ENCODE data around the gene CRYBG1. TPM values are rescaled to one million over a fixed set of nuclear protein-coding genes. Genes with fewer than 3 reads are reported as not detected.

CRYBG1 gene
- total RNA-seq, 1 experiment from 2014 or later, result 10.7 TPM

DNA sequence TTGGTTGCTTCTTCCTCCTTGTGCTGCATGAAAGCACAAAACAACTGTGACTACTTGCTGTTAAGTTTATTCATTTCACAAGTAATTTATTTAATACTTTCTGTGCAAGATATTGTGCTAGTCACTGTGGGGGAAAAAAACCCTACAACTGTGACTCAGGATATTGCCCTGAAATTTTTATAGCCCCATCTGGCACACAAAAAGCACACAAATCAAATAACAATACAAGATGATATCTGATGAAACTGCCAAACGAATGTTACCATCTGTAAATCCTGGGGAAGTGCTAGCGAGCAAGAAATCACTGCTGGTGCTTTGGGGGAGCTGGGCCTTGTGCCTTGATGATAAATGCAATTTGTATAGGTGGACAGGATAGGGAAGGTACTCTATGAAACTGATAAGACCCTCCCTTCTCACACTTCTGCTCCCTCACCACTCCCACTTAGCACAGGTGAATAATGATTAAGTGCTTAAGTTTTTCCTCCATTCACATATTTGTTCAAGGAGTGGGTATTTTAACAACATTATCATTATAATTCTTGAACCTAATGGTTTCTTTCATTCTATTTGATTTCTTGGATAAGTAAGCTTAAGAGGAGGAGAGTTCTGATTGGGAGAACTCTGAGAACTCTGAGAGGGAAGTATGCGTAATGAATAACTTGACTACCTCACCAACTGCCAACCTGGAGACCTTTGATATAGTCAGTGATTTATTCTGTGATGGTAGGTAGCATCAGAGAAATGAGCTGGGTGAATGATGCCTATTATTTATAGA is 153.5 kb downstream of the CRYBG1 start:
- no peaks in the 10 kb centered on the region for H3K9me2 ChIP-seq (ENCODE audit: insufficient read depth)
- no peaks in the 10 kb centered on the region for H3K27me3 ChIP-seq (ENCODE audit: insufficient read depth, low read length)
- H3K9ac ChIP-seq (ENCODE audit: low read length), result no peak overlapping the region
- H2AFZ ChIP-seq (ENCODE audit: low read depth, low read length, poor library complexity, severe bottlenecking), result no peak overlapping the region
- RAD21 ChIA-PET (ENCODE audit: low non-redundant PET in 1 of 2, low total read pairs in 2 of 2, uncharacterized antibody in 2 of 2, unreplicated experiment in 2 of 2), result no interaction called here
- no peak overlapping the region for H3K4me3 ChIP-seq (replicated peaks in 1 of 2; ENCODE audit: low read depth in 1 of 2, low read length in 2 of 2)
- ATAC-seq (no peak), DNase-seq (ENCODE audit: low read depth, low spot score) (no peak)
- no peaks in the 10 kb centered on the region for H3K36me3 ChIP-seq (ENCODE audit: control insufficient read depth in 1 of 2, insufficient read depth in 2 of 2, low read length in 2 of 2)
- TF ChIP-seq ZNF274 (IDR thresholded peaks at IDR 0.05; ENCODE audit: low read depth, low read length) (no peak), POLR2A (IDR thresholded peaks at IDR 0.05; ENCODE audit: borderline replicate concordance, extremely low read depth, insufficient read depth, insufficient read length) (no peak), TCF7L2 (IDR thresholded peaks at IDR 0.05; ENCODE audit: borderline replicate concordance, extremely low read depth, insufficient read depth, insufficient read length) (no peak), ZFX (IDR thresholded peaks at IDR 0.05) (no peak), CEBPB (IDR thresholded peaks at IDR 0.05; ENCODE audit: low read depth) (no peak), EZH2phosphoT487 (IDR thresholded peaks at IDR 0.05; ENCODE audit: borderline replicate concordance) (no peak), EGR1 (IDR thresholded peaks at IDR 0.05; ENCODE audit: low read depth) (no peak)
- TF ChIP-seq, protein P1, sequence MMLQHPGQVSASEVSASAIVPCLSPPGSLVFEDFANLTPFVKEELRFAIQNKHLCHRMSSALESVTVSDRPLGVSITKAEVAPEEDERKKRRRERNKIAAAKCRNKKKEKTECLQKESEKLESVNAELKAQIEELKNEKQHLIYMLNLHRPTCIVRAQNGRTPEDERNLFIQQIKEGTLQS (IDR thresholded peaks at IDR 0.05), result no peak
- TF ChIP-seq, protein P2, sequence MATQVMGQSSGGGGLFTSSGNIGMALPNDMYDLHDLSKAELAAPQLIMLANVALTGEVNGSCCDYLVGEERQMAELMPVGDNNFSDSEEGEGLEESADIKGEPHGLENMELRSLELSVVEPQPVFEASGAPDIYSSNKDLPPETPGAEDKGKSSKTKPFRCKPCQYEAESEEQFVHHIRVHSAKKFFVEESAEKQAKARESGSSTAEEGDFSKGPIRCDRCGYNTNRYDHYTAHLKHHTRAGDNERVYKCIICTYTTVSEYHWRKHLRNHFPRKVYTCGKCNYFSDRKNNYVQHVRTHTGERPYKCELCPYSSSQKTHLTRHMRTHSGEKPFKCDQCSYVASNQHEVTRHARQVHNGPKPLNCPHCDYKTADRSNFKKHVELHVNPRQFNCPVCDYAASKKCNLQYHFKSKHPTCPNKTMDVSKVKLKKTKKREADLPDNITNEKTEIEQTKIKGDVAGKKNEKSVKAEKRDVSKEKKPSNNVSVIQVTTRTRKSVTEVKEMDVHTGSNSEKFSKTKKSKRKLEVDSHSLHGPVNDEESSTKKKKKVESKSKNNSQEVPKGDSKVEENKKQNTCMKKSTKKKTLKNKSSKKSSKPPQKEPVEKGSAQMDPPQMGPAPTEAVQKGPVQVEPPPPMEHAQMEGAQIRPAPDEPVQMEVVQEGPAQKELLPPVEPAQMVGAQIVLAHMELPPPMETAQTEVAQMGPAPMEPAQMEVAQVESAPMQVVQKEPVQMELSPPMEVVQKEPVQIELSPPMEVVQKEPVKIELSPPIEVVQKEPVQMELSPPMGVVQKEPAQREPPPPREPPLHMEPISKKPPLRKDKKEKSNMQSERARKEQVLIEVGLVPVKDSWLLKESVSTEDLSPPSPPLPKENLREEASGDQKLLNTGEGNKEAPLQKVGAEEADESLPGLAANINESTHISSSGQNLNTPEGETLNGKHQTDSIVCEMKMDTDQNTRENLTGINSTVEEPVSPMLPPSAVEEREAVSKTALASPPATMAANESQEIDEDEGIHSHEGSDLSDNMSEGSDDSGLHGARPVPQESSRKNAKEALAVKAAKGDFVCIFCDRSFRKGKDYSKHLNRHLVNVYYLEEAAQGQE (IDR thresholded peaks at IDR 0.05; ENCODE audit: low read depth), result no peak
- CTCF ChIA-PET, result no interaction called here
- H3K79me2 ChIP-seq (ENCODE audit: insufficient read depth, low read length), result no peaks in the 10 kb centered on the region
- no TSS peak for BruUV-seq (replicated peaks)
- no peaks in the 10 kb centered on the region for H4K20me1 ChIP-seq (ENCODE audit: insufficient read depth)
- intact Hi-C loops (cut with micrococcal nuclease), result no loop called here
- no peak overlapping the region for H3K4me2 ChIP-seq (ENCODE audit: low read length)
- H3K9me3 ChIP-seq (ENCODE audit: control insufficient read depth in 1 of 2, insufficient read depth in 1 of 2, low read depth in 1 of 2, low read length in 2 of 2), result no peaks in the 10 kb centered on the region
- H3K27ac ChIP-seq (ENCODE audit: low read depth, low read length), result no peak overlapping the region
- POLR2A ChIA-PET, result no interaction called here
- peaks cover 9 to 35% of the 10 kb centered on the region in 2 experiments for H3K4me1 ChIP-seq (ENCODE audit: control insufficient read depth in 1 of 2, insufficient read depth in 2 of 2, low read length in 2 of 2)

All from HCT116 (cell line).